AG09319 (cell line): ENCODE measurements around the gene TMEM9.

Experiments
- DNase-seq: peaks from one replicate; pipeline ENCODE4 v3.0.0-alpha.2; 2010; ENCODE audit warnings: low read depth; ENCODE audit errors: extremely low read depth
- CTCF ChIP-seq: IDR thresholded peaks from 2 replicates; pipeline ENCODE4 v1.5.1; 2011; ENCODE audit warnings: low read depth, mild to moderate bottlenecking, inconsistent platforms, low read length, moderate library complexity

Gene TMEM9

GRCh38 chr1:201181726-201182125 lies 27.5 kb upstream of the TMEM9 start:
- no peak for TF ChIP-seq CTCF
- DNase-seq, result no peak

GRCh38 chr1:201181323-201181722 lies 27.0 kb upstream of the TMEM9 start:
- no peak for TF ChIP-seq CTCF
- no peak for DNase-seq

GRCh38 chr1:201180901-201181300 lies 26.6 kb upstream of the TMEM9 start:
- DNase-seq, result no peak
- no peak for TF ChIP-seq CTCF

GRCh38 chr1:201180141-201180540 lies 25.9 kb upstream of the TMEM9 start:
- DNase-seq, result no peak

GRCh38 chr1:201178718-201179117 lies 24.4 kb upstream of the TMEM9 start:
- no peak for DNase-seq
- TF ChIP-seq CTCF, result no peak

More at GRCh38 chr1:201180141-201180540, 25.9 kb upstream of the TMEM9 start:
- TF ChIP-seq CTCF, result no peak

- no peak for DNase-seq
- TF ChIP-seq CTCF, result no peak
These were observed 22.7 kb upstream of the TMEM9 start for GRCh38 chr1:201176940-201177339.

GRCh38 chr1:201175820-201176500 lies 21.7 kb upstream of the TMEM9 start:
- no peak for TF ChIP-seq CTCF
- DNase-seq, result no peak
